HEK293 (cell line): Measurements from ENCODE around the gene C6orf89.

Experiments
- CTCF ChIA-PET: fragments of 350-600 bp; formaldehyde crosslinking; extraction: SDS; loops from one replicate; lab custom pipeline; 2021; ENCODE audit warnings: antibody characterized with exemption; lab: Yijun Ruan, JAX
- POLR2A ChIA-PET: fragments of 300-600 bp; formaldehyde crosslinking; extraction: SDS; loops from one replicate; lab custom pipeline; 2020; ENCODE audit warnings: antibody characterized with exemption, inconsistent platforms; lab: Yijun Ruan, JAX
- H3K27ac ChIP-seq: fragments of 200-500 bp; sonication (Bioruptor generic); 2 replicates; pipeline ENCODE4 v1.5.1; 2014; ENCODE audit warnings: low read depth, low read length, control low read depth, inconsistent platforms; ENCODE audit errors: extremely low read depth
- H3K36me3 ChIP-seq, 2 experiments: fragments of 200-500 bp in 1 of 2; sonication (Bioruptor generic) in 1 of 2; 1 replicate in 1 of 2; 2 replicates in 1 of 2; pipeline ENCODE4 v1.5.1; 2014 to 2017; ENCODE audit warnings: inconsistent platforms in 2 of 2, low read length in 2 of 2; ENCODE audit not compliant: control insufficient read depth in 2 of 2, insufficient read depth in 1 of 2
- H3K4me1 ChIP-seq: fragments of 200-500 bp; sonication (Bioruptor generic); 2 replicates; pipeline ENCODE4 v1.5.1; 2014; ENCODE audit warnings: mild to moderate bottlenecking, low read length, inconsistent platforms; ENCODE audit not compliant: control insufficient read depth, insufficient read depth
- H3K4me3 ChIP-seq: 2 replicates; pipeline ENCODE4 v1.5.1; 2011; ENCODE audit warnings: low read depth, mild to moderate bottlenecking, control low read depth, low read length, moderate library complexity
- H3K9me3 ChIP-seq: fragments of 200-500 bp; sonication (Bioruptor generic); 2 replicates; pipeline ENCODE4 v1.5.1; 2014; ENCODE audit warnings: low read depth, low read length, inconsistent platforms; ENCODE audit not compliant: control insufficient read depth, insufficient read depth
- IKZF3 ChIP-seq: fragments of 450-650 bp; IDR thresholded peaks from 2 replicates; pipeline ENCODE4 v1.5.0; 2018; ENCODE audit warnings: missing biosample characterization, mild to moderate bottlenecking, missing genetic modification characterization, moderate library complexity
- RBAK ChIP-seq: fragments of 450-650 bp; formaldehyde crosslinking; IDR thresholded peaks from 2 replicates; pipeline ENCODE4 v1.5.1; 2016; ENCODE audit warnings: missing biosample characterization, missing genetic modification characterization
- ZNF114 ChIP-seq: fragments of 450-650 bp; formaldehyde crosslinking; IDR thresholded peaks from 2 replicates; pipeline ENCODE4 v1.5.0; 2017; ENCODE audit warnings: missing biosample characterization, missing genetic modification characterization
- ZNF140 ChIP-seq: fragments of 450-650 bp; formaldehyde crosslinking; IDR thresholded peaks from 2 replicates; pipeline ENCODE4 v1.5.1; 2016; ENCODE audit warnings: missing biosample characterization, missing genetic modification characterization
- ZNF174 ChIP-seq: fragments of 450-650 bp; formaldehyde crosslinking; IDR thresholded peaks from 2 replicates; pipeline ENCODE4 v1.5.0; 2017; ENCODE audit warnings: missing biosample characterization, mild to moderate bottlenecking, missing genetic modification characterization
- ZNF184 ChIP-seq: fragments of 450-650 bp; IDR thresholded peaks from 2 replicates; pipeline ENCODE4 v1.5.1; 2018; ENCODE audit warnings: missing biosample characterization, mild to moderate bottlenecking, missing genetic modification characterization
- ZNF19 ChIP-seq: fragments of 450-650 bp; formaldehyde crosslinking; IDR thresholded peaks from 2 replicates; pipeline ENCODE4; 2016; ENCODE audit warnings: missing biosample characterization, missing genetic modification characterization, low read depth
- ZNF37A ChIP-seq: fragments of 450-650 bp; IDR thresholded peaks from 2 replicates; pipeline ENCODE4 v1.5.1; 2018; ENCODE audit warnings: missing biosample characterization, missing genetic modification characterization
- ZNF48 ChIP-seq: fragments of 450-650 bp; formaldehyde crosslinking; IDR thresholded peaks from 2 replicates; pipeline ENCODE4 v1.5.1; 2016; ENCODE audit warnings: missing biosample characterization, missing genetic modification characterization
- ZNF501 ChIP-seq: fragments of 450-650 bp; formaldehyde crosslinking; IDR thresholded peaks from 2 replicates; pipeline ENCODE4 v1.5.1; 2016; ENCODE audit warnings: missing biosample characterization, missing genetic modification characterization
- ZNF561 ChIP-seq: fragments of 450-650 bp; IDR thresholded peaks from 2 replicates; pipeline ENCODE4 v1.5.1; 2018; ENCODE audit warnings: missing biosample characterization, missing genetic modification characterization, borderline replicate concordance
- ZNF626 ChIP-seq: fragments of 450-650 bp; sonication (Bioruptor Pico); formaldehyde crosslinking; IDR thresholded peaks from 2 replicates; pipeline ENCODE4 v1.5.1; 2018; ENCODE audit warnings: missing biosample characterization, missing genetic modification characterization, inconsistent platforms
- ZNF629 ChIP-seq: fragments of 450-650 bp; formaldehyde crosslinking; IDR thresholded peaks from 2 replicates; pipeline ENCODE4 v1.5.1; 2017; ENCODE audit warnings: missing biosample characterization, missing genetic modification characterization
- TF ChIP-seq, protein P1 (sequence below): fragments of 450-650 bp; formaldehyde crosslinking; IDR thresholded peaks from 2 replicates; pipeline ENCODE4 v1.5.1; 2016; ENCODE audit warnings: missing biosample characterization, missing genetic modification characterization
- TF ChIP-seq, protein P2 (sequence below): fragments of 450-650 bp; formaldehyde crosslinking; conservative IDR thresholded peaks from 2 replicates; pipeline ENCODE4 v1.5.1; 2016; ENCODE audit warnings: low read depth, missing biosample characterization, missing genetic modification characterization
- TF ChIP-seq, protein P3 (sequence below): fragments of 450-650 bp; formaldehyde crosslinking; IDR thresholded peaks from 2 replicates; pipeline ENCODE4 v1.5.1; 2016; ENCODE audit warnings: missing biosample characterization, missing genetic modification characterization
- TF ChIP-seq, protein P4 (sequence below): fragments of 450-650 bp; formaldehyde crosslinking; IDR thresholded peaks from 2 replicates; pipeline ENCODE4 v1.5.1; 2016; ENCODE audit warnings: missing biosample characterization, missing genetic modification characterization

C6orf89 gene

DNA sequence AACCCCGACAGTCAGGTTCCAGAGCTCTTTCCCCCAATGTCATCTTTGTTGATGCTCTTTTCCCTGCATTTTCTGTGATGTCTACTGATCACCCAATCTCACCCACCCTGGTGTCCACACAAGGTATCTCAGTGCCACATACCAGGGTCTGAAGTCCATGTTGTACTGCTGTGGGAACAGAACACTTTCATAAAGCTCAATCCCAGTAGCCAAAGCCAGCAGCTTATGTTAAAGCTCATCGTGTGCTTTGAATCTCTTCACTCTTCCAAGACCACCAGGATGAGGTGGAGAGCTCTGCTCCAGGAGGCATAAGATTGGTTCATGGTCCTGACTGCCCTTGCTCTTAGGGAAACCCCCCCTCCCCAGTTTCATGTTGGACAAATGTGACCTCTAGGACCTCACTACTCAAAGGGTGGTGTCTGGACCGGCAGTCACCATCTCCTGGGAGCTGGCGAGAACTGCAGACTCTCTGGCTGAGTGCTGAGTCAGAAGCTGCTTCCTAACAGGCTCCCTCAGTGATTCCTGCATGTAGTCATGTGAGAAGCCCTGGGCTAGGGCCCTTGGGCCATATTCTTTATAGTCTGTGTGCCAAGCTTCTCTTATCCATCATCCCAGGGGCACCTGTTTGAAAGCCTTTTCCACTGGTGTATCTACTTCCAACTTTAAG, 33.1 kb upstream of the C6orf89 start:
- 0 out of 2 replicates have a peak, but pooled peaks have one; percentile 14 for TF ChIP-seq ZNF184 (tag by site-specific recombination)
- TF ChIP-seq, protein P1, sequence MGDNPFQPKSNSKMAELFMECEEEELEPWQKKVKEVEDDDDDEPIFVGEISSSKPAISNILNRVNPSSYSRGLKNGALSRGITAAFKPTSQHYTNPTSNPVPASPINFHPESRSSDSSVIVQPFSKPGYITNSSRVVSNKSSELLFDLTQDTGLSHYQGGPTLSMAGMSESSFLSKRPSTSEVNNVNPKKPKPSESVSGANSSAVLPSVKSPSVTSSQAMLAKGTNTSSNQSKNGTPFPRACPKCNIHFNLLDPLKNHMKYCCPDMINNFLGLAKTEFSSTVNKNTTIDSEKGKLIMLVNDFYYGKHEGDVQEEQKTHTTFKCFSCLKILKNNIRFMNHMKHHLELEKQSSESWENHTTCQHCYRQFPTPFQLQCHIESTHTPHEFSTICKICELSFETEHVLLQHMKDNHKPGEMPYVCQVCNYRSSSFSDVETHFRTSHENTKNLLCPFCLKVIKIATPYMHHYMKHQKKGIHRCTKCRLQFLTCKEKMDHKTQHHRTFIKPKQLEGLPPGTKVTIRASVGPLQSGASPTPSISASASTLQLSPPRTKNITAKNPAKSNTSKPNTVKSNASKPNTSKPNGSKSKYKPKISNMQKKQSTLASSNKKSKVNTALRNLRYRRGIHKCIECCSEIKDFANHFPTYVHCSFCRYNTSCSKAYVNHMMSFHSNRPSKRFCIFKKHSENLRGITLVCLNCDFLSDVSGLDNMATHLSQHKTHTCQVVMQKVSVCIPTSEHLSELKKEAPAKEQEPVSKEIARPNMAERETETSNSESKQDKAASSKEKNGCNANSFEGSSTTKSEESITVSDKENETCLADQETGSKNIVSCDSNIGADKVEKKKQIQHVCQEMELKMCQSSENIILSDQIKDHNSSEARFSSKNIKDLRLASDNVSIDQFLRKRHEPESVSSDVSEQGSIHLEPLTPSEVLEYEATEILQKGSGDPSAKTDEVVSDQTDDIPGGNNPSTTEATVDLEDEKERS (tag by site-specific recombination) = no peak
- TF ChIP-seq, all 188 proteins: peak for 1
- ChIA-PET POLR2A (interaction anchor here (0.6 to 1.7 kb wide), 7 partner anchors 10 to 244 kb away, joined by 3 to 6 read pairs (median 3); partner anchors contain the start of gene C6orf89), CTCF (interaction anchor here (0.6 to 11.0 kb wide), 26 partner anchors 8 to 358 kb away, joined by 3 to 298 read pairs (median 9); partner anchors contain the start of genes C6orf89 and PPIL1)
- Histone ChIP-seq H3K4me1 (no peaks in the 10 kb centered on the region; the same call in 1 of the 2 replicates), H3K36me3 (peaks cover 7 to 58% of the 10 kb centered on the region in 2 experiments; a peak in 2 of 3 replicates), H3K4me3 (no peak overlapping the region), H3K27ac (no peak overlapping the region), H3K9me3 (no peaks in the 10 kb centered on the region)

DNA sequence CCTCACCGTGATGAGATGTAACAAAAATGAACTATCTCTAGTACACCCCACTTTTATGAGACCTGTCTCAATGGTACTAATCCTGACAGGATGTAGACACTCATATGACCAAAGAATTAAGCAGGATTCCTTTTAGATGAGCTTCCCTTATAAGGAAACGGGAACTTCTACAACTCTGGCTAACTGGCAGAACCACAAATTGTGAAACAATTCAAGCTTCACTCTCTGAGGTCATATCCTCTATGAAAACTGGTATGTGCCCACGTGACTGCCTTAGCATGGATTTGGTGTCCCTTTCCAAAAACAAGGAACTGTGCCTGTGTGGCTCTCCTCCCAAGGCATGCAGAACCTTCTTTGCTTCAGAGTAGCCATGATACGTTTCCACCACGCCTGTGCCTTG, 32.4 kb upstream of the C6orf89 start:
- peaks cover 7 to 61% of the 10 kb centered on the region in 2 experiments; a peak in 2 of 3 replicates for H3K36me3 ChIP-seq
- ChIA-PET CTCF (interaction anchor here (0.6 to 11.0 kb wide), 12 partner anchors 13 to 357 kb away, joined by 3 to 298 read pairs (median 36); partner anchors contain the start of genes C6orf89 and PPIL1), POLR2A (interaction anchor here (0.7 to 1.7 kb wide), 5 partner anchors 10 to 164 kb away, joined by 3 to 5 read pairs (median 3); partner anchors contain the start of gene C6orf89)

DNA sequence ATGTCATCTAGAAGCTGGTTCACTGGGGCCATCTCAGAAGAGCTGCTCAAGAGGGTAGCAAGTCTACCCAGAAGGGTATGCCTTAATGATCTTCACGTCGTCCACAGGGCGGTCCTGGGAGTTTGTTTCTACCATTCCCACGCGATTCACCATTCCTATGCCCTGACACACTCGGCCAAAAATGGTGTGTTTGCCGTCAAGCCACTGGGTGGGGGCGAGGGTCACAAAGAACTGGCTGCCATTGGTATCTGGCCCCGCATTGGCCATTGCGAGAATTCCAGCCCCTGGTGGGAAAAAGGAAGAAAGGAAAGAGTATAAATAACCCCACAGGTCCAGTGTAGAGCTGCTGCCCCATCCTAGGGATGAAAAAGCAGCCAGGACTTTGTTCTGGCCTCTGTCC, 30.0 kb upstream of the C6orf89 start:
- Histone ChIP-seq H3K4me1 (no peaks in the 10 kb centered on the region), H3K9me3 (no peaks in the 10 kb centered on the region), H3K36me3 (peaks cover 7 to 71% of the 10 kb centered on the region in 2 experiments; a peak in 2 of 3 replicates), H3K27ac (no peak overlapping the region), H3K4me3 (no peak overlapping the region)
- CTCF ChIA-PET = interaction anchor here (0.7 to 1.0 kb wide), 2 partner anchors 70 to 96 kb away, joined by 3 read pairs; no protein-coding TSS in a partner anchor
- POLR2A ChIA-PET = no interaction called here
- no peak for TF ChIP-seq ZNF501 (tag by site-specific recombination)
- TF ChIP-seq ZNF561 (tag by site-specific recombination) = no peak
- TF ChIP-seq ZNF48 (tag by site-specific recombination) = no peak
- TF ChIP-seq, protein P2, sequence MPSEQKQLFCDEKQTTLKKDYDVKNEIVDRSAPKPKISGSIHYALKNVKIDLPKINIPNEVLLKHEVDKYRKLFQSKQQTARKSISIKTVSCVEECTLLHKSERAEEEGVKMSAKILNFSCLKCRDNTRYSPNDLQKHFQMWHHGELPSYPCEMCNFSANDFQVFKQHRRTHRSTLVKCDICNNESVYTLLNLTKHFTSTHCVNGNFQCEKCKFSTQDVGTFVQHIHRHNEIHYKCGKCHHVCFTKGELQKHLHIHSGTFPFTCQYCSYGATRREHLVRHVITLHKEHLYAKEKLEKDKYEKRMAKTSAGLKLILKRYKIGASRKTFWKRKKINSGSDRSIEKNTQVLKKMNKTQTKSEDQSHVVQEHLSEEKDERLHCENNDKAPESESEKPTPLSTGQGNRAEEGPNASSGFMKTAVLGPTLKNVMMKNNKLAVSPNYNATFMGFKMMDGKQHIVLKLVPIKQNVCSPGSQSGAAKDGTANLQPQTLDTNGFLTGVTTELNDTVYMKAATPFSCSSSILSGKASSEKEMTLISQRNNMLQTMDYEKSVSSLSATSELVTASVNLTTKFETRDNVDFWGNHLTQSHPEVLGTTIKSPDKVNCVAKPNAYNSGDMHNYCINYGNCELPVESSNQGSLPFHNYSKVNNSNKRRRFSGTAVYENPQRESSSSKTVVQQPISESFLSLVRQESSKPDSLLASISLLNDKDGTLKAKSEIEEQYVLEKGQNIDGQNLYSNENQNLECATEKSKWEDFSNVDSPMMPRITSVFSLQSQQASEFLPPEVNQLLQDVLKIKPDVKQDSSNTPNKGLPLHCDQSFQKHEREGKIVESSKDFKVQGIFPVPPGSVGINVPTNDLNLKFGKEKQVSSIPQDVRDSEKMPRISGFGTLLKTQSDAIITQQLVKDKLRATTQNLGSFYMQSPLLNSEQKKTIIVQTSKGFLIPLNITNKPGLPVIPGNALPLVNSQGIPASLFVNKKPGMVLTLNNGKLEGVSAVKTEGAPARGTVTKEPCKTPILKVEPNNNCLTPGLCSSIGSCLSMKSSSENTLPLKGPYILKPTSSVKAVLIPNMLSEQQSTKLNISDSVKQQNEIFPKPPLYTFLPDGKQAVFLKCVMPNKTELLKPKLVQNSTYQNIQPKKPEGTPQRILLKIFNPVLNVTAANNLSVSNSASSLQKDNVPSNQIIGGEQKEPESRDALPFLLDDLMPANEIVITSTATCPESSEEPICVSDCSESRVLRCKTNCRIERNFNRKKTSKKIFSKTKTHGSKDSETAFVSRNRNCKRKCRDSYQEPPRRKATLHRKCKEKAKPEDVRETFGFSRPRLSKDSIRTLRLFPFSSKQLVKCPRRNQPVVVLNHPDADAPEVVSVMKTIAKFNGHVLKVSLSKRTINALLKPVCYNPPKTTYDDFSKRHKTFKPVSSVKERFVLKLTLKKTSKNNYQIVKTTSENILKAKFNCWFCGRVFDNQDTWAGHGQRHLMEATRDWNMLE (tag by site-specific recombination) = no peak
- TF ChIP-seq RBAK = no peak
- no peak for TF ChIP-seq IKZF3 (tag by site-specific recombination)
- no peak for TF ChIP-seq ZNF114 (tag by site-specific recombination)
- no peak for TF ChIP-seq ZNF626 (tag by site-specific recombination)
- TF ChIP-seq ZNF19 (tag by site-specific recombination) = no peak
- TF ChIP-seq ZNF174 (tag by site-specific recombination) = no peak

More for the DNA sequence above, 32.4 kb upstream of the C6orf89 start:
- no peaks in the 10 kb centered on the region; the same call in 1 of the 2 replicates for H3K4me1 ChIP-seq
- H3K4me3 ChIP-seq = no peak overlapping the region
- TF ChIP-seq, protein P3, sequence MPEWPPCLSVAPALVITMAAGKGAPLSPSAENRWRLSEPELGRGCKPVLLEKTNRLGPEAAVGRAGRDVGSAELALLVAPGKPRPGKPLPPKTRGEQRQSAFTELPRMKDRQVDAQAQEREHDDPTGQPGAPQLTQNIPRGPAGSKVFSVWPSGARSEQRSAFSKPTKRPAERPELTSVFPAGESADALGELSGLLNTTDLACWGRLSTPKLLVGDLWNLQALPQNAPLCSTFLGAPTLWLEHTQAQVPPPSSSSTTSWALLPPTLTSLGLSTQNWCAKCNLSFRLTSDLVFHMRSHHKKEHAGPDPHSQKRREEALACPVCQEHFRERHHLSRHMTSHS = no peak
- TF ChIP-seq ZNF37A (tag by site-specific recombination) (no peak), ZNF174 (tag by site-specific recombination) (no peak), ZNF140 (tag by site-specific recombination) (no peak), ZNF629 (peak; percentile 35; the same call in 1 of the 2 replicates)
- TF ChIP-seq, protein P4, sequence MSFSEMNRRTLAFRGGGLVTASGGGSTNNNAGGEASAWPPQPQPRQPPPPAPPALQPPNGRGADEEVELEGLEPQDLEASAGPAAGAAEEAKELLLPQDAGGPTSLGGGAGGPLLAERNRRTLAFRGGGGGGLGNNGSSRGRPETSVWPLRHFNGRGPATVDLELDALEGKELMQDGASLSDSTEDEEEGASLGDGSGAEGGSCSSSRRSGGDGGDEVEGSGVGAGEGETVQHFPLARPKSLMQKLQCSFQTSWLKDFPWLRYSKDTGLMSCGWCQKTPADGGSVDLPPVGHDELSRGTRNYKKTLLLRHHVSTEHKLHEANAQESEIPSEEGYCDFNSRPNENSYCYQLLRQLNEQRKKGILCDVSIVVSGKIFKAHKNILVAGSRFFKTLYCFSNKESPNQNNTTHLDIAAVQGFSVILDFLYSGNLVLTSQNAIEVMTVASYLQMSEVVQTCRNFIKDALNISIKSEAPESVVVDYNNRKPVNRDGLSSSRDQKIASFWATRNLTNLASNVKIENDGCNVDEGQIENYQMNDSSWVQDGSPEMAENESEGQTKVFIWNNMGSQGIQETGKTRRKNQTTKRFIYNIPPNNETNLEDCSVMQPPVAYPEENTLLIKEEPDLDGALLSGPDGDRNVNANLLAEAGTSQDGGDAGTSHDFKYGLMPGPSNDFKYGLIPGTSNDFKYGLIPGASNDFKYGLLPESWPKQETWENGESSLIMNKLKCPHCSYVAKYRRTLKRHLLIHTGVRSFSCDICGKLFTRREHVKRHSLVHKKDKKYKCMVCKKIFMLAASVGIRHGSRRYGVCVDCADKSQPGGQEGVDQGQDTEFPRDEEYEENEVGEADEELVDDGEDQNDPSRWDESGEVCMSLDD (tag by site-specific recombination) = no peak
- no peaks in the 10 kb centered on the region for H3K9me3 ChIP-seq
- H3K27ac ChIP-seq = no peak overlapping the region
